Hepatocyte (in vitro differentiated cells): ENCODE data around the gene ATP8A2. TPM values are rescaled to one million over a fixed set of nuclear protein-coding genes. Genes with fewer than 3 reads are reported as not detected.

ENCODE experiments used
- DNase-seq: peaks from one replicate; pipeline ENCODE4 v3.0.0-alpha.2; 2016; ENCODE audit warnings: low spot score
- H2AFZ ChIP-seq: fragments of 200-600 bp; sonication (generic); 2 replicates; pipeline ENCODE4 v1.6.0; 2016; ENCODE audit warnings: antibody characterized with exemption, mild to moderate bottlenecking
- H3K27ac ChIP-seq: fragments of 200-600 bp; sonication (generic); 2 replicates; pipeline ENCODE4 v1.5.1; 2016; ENCODE audit warnings: mild to moderate bottlenecking
- H3K27me3 ChIP-seq: fragments of 200-600 bp; sonication (generic); 2 replicates; pipeline ENCODE4 v1.6.1; 2016
- H3K36me3 ChIP-seq: fragments of 200-600 bp; sonication (generic); replicated peaks from 2 replicates; pipeline ENCODE4 v1.5.1; 2016; ENCODE audit warnings: low read depth; ENCODE audit not compliant: insufficient read depth
- H3K4me1 ChIP-seq: fragments of 200-600 bp; sonication (generic); 2 replicates; pipeline ENCODE4 v1.5.1; 2016; ENCODE audit warnings: mild to moderate bottlenecking, moderate library complexity; ENCODE audit not compliant: insufficient read depth
- H3K4me2 ChIP-seq: fragments of 200-600 bp; sonication (generic); 2 replicates; pipeline ENCODE4 v1.6.0; 2016
- H3K4me3 ChIP-seq: fragments of 200-600 bp; sonication (generic); 2 replicates; pipeline ENCODE4 v1.5.1; 2016; ENCODE audit warnings: mild to moderate bottlenecking
- H3K79me2 ChIP-seq: fragments of 200-600 bp; sonication (generic); 2 replicates; pipeline ENCODE4 v1.6.0; 2017; ENCODE audit warnings: mild to moderate bottlenecking
- H3K9me2 ChIP-seq: fragments of 200-600 bp; sonication (generic); replicated peaks from 2 replicates; pipeline ENCODE4 v1.6.0; 2017; ENCODE audit warnings: mild to moderate bottlenecking; ENCODE audit not compliant: insufficient read depth
- H3K9me3 ChIP-seq: fragments of 200-600 bp; sonication (generic); 2 replicates; pipeline ENCODE4 v1.5.1; 2016; ENCODE audit warnings: low read depth, mild to moderate bottlenecking
- H4K20me1 ChIP-seq: fragments of 200-600 bp; sonication (generic); 2 replicates; pipeline ENCODE4 v1.6.0; 2016; ENCODE audit warnings: mild to moderate bottlenecking; ENCODE audit not compliant: insufficient read depth, poor library complexity, severe bottlenecking
- EZH2 ChIP-seq: fragments of 200-600 bp; sonication (generic); IDR thresholded peaks from 2 replicates; pipeline ENCODE4 v1.6.1; 2016; ENCODE audit warnings: antibody characterized with exemption, mild to moderate bottlenecking, borderline replicate concordance
- EZH2phosphoT487 ChIP-seq: fragments of 200-600 bp; sonication (generic); IDR thresholded peaks from one replicate; pipeline ENCODE4 v1.6.1; 2018; ENCODE audit warnings: antibody characterized with exemption, mild to moderate bottlenecking, low read depth, moderate library complexity; ENCODE audit not compliant: unreplicated experiment, severe bottlenecking
- WGBS: methylation state at CpG from one replicate; pipeline ENCODE4 v1.1.6; 2016; ENCODE audit warnings: low lambda C conversion rate; ENCODE audit errors: missing lambda C conversion rate; 5-methylcytosine and 5-hydroxymethylcytosine counted together
- polyA plus RNA-seq: library from polyadenylated mRNA; unstranded; fragments of >200 nt; fragmentation: Nextera tagmentation; extraction: Ambion mirVana; gene quantifications from 2 replicates; pipeline ENCODE4 v1.2.1, GENCODE V29; 2016
- total RNA-seq: library from RNA; depleted of rRNA; stranded (reverse); fragments of >200 nt; gene quantifications from 2 replicates; pipeline ENCODE4 v1.2.3, GENCODE V29; 2014
- TF ChIP-seq, protein P1 (sequence below): fragments of 200-600 bp; sonication (generic); IDR thresholded peaks from 2 replicates; pipeline ENCODE4 v1.5.1; 2016; ENCODE audit warnings: antibody characterized with exemption, mild to moderate bottlenecking; ENCODE audit not compliant: poor library complexity

The ATP8A2 gene
- total and polyA plus RNA-seq, 2 experiments from 2014 or later, result 2.1 to 3.1 TPM

DNA sequence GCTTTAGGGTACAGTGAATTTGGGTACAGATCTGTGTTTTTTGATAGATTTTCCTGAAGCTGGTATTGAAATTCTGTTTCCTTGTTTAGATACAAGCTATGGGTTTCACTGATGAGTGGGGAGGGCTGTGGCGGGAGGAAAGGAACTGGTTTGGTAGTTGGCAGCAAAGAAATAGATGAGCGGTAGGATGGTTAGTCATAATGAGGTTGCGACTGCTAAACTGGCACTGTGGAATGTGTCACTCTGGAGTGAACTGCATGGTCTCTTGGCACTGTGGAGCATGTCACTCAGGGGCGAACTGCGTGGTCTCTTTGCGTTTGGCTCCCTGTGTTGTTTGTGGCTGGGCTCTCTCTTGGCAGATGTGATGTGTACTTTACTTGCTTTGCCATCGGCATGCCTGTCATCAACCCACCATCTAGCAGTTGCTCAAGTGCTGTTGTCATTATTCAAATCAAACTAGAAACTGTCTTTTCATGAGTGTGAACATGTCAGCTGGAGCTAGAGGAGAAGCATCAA lies 82.1 kb downstream of the ATP8A2 start:
- 89% methylated on average over 7 of the region's 7 CpGs for WGBS
- Histone ChIP-seq H3K79me2 (no peaks in the 10 kb centered on the region), H3K27ac (no peak overlapping the region), H3K9me2 (no peaks in the 10 kb centered on the region), H3K4me2 (no peak overlapping the region), H4K20me1 (no peaks in the 10 kb centered on the region), H3K27me3 (peaks cover 2% of the 10 kb centered on the region), H3K36me3 (no peaks in the 10 kb centered on the region), H2AFZ (no peak overlapping the region), H3K9me3 (no peaks in the 10 kb centered on the region), H3K4me1 (no peaks in the 10 kb centered on the region), H3K4me3 (no peak overlapping the region)
- DNase-seq, result no peak
- no peak for TF ChIP-seq EZH2
- no peak for TF ChIP-seq EZH2phosphoT487
- TF ChIP-seq, protein P1, sequence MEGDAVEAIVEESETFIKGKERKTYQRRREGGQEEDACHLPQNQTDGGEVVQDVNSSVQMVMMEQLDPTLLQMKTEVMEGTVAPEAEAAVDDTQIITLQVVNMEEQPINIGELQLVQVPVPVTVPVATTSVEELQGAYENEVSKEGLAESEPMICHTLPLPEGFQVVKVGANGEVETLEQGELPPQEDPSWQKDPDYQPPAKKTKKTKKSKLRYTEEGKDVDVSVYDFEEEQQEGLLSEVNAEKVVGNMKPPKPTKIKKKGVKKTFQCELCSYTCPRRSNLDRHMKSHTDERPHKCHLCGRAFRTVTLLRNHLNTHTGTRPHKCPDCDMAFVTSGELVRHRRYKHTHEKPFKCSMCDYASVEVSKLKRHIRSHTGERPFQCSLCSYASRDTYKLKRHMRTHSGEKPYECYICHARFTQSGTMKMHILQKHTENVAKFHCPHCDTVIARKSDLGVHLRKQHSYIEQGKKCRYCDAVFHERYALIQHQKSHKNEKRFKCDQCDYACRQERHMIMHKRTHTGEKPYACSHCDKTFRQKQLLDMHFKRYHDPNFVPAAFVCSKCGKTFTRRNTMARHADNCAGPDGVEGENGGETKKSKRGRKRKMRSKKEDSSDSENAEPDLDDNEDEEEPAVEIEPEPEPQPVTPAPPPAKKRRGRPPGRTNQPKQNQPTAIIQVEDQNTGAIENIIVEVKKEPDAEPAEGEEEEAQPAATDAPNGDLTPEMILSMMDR, result no peak

DNA sequence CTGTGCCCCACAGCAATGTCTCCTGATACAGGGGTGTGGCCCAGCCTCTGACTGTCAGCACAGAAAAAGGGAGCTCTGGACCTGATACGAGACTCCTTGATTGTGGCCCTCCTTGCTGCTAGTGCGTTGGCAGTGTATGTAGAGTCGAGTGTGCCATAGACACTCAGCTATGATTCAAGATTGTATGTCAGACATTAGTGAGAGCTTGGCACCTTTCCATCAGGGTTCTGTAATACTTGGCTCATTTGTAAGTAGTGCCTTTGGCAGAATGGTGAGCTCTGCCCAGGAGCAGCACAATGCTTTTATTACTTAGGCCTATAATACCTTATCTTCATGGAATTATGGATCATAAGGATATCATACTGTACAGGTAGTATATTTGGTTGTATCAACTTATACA lies 83.4 kb downstream of the ATP8A2 start:
- Histone ChIP-seq H2AFZ (no peak overlapping the region), H3K4me1 (no peaks in the 10 kb centered on the region), H3K9me3 (no peaks in the 10 kb centered on the region), H3K79me2 (no peaks in the 10 kb centered on the region), H4K20me1 (no peaks in the 10 kb centered on the region), H3K27ac (no peak overlapping the region), H3K4me2 (no peak overlapping the region), H3K4me3 (no peak overlapping the region), H3K36me3 (no peaks in the 10 kb centered on the region), H3K27me3 (peaks cover 2% of the 10 kb centered on the region), H3K9me2 (no peaks in the 10 kb centered on the region)
- WGBS, result 94% methylated on average over 3 of the region's 3 CpGs
- no peak for DNase-seq
- TF ChIP-seq EZH2phosphoT487, result no peak
- TF ChIP-seq, protein P1, result no peak
- no peak for TF ChIP-seq EZH2

DNA sequence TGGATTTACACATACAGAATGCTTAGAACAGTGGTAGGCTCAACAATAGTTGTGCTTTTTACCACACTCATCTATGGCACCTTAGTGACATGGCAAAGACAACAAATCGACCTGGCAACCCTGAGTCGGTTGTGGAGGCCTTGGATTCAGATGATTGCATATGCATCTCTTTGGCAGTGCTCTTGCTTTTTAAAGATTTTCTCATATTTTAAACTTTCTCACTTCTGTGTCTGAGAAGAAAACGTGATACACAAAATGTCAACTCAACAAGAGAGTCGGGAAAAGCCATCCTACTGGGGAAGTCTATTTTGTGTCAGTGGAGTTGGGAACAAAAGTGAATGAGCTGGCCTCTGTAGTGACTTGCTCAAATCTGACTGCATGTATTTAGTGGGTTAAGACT lies 85.8 kb downstream of the ATP8A2 start:
- whole genome bisulfite sequencing, result 70% methylated on average over 4 of the region's 4 CpGs
- TF ChIP-seq, protein P1, result no peak
- no peak for TF ChIP-seq EZH2
- TF ChIP-seq EZH2phosphoT487, result no peak
- no peak overlapping the region for H3K4me2 ChIP-seq
- H2AFZ ChIP-seq, result no peak overlapping the region
- H3K4me1 ChIP-seq, result no peaks in the 10 kb centered on the region
- no peaks in the 10 kb centered on the region for H3K9me3 ChIP-seq
- no peaks in the 10 kb centered on the region for H3K9me2 ChIP-seq
- no peak for DNase-seq
- H4K20me1 ChIP-seq, result no peaks in the 10 kb centered on the region
- peaks cover 2% of the 10 kb centered on the region for H3K27me3 ChIP-seq
- H3K79me2 ChIP-seq, result no peaks in the 10 kb centered on the region
- no peak overlapping the region for H3K27ac ChIP-seq
- no peak overlapping the region for H3K4me3 ChIP-seq
- H3K36me3 ChIP-seq, result no peaks in the 10 kb centered on the region
